Left lung (tissue), 14 donors: Measurements from ENCODE around the gene MSH5. TPM values are rescaled to one million over a fixed set of nuclear protein-coding genes. Genes with fewer than 3 reads are reported as not detected.
A peak's percentile ranks its signal among the peaks of the same experiment; 100 is the strongest.

Source experiments
- ATAC-seq: fragments of 200-7000 bp; cut with Tn5 transposase; one replicate; pipeline ENCODE4 v1.9.1; 2020; ENCODE audit warnings: moderate library complexity
- DNase-seq, 4 donors: peaks; one replicate each; pipeline ENCODE4 v3.0.0-alpha.2; 2013 to 2020
- H3K27ac ChIP-seq, 2 donors: fragments of 200-600 bp; sonication (generic) in 1 of 2; one replicate each; pipeline versions ENCODE4 v1.5.0 to v1.8.0; 2020 to 2021
- H3K27me3 ChIP-seq, 2 donors: fragments of 200-600 bp; sonication (generic) in 1 of 2; one replicate each; pipeline versions ENCODE4 v1.5.0 to v1.8.0; 2020 to 2021
- H3K36me3 ChIP-seq, 2 donors: fragments of 200-600 bp; sonication (generic) in 1 of 2; one replicate each; pipeline versions ENCODE4 v1.5.0 to v1.8.0; 2020 to 2021
- H3K4me1 ChIP-seq, 2 donors: fragments of 200-600 bp; one replicate each; pipeline ENCODE4 v1.8.0; 2021
- H3K4me3 ChIP-seq, 2 donors: fragments of 200-600 bp; sonication (generic) in 1 of 2; one replicate each; pipeline versions ENCODE4 v1.5.0 to v1.8.0; 2020 to 2021; ENCODE audit warnings: mild to moderate bottlenecking in 1 of 2
- H3K9me3 ChIP-seq, 2 donors: fragments of 200-600 bp; sonication (generic) in 1 of 2; one replicate each; pipeline versions ENCODE4 v1.5.0 to v1.8.0; 2020 to 2021
- CTCF ChIP-seq, 2 donors: fragments of 200-600 bp; sonication (generic) in 1 of 2; IDR thresholded peaks; one replicate each; pipeline versions ENCODE4 v1.5.0 to v1.8.0; 2021; ENCODE audit warnings: antibody characterized with exemption in 2 of 2
- intact Hi-C, 2 donors: fragments of 100-400 bp; cut with DNase I; formaldehyde crosslinking; loops; one replicate each; pipeline versions ENCODE4 v1.11.2 to v1.14.2; 2022
- long read RNA-seq, 12 donors: library from polyadenylated mRNA in 2 of 12; unstranded in 2 of 12; transcript quantifications; one replicate each; pipeline ENCODE4 v2.0.0 and lab custom pipeline, GENCODE V29; 2019 to 2026
- polyA plus RNA-seq, 6 donors: library from polyadenylated mRNA; unstranded; fragments of 120-200 nt; gene quantifications; one replicate each; pipeline ENCODE4 v1.2.1, GENCODE V29; 2013; ENCODE audit not compliant: insufficient read length in 6 of 6
- total RNA-seq, 2 donors: library from RNA; stranded (reverse); fragmentation: NEBNext Ultra II Directional; extraction: Animal tissue kit (Norgen Biotek cat#: 25700); gene quantifications; one replicate each; pipeline ENCODE4 v1.2.1, GENCODE V29; 2021
- donor health status: DM: no; HTN: yes; CAD: no.
- donor health status: DM: no; HTN: no; CAD: no.

The MSH5 gene
- total RNA-seq (10 to 100 TPM in 1 of 2 donors, 1 to 10 TPM in 1; 9.7 to 20.0 TPM), polyA plus RNA-seq (10 to 100 TPM; 34.4 to 49.8 (median 39.1) TPM)
- long read RNA-seq, donor 1, partial matches to known transcripts = 0 of 1 reads
- long read RNA-seq, donor 1, other reads (novel, unspliced or antisense) = 0 of 1 reads
- long read RNA-seq, donor 2, partial matches to known transcripts = 0 of 3 reads
- long read RNA-seq, donor 2, other reads (novel, unspliced or antisense) = 0 of 3 reads
- long read RNA-seq, donor 3 = 0 reads
- long read RNA-seq, donor 4, partial matches to known transcripts = 0 of 1 reads
- long read RNA-seq, donor 4, other reads (novel, unspliced or antisense) = 1 of 1 reads
- long read RNA-seq, donor 5, partial matches to known transcripts = 0 of 2 reads
- long read RNA-seq, donor 5, other reads (novel, unspliced or antisense) = 0 of 2 reads
- long read RNA-seq, donor 6, partial matches to known transcripts = 0 of 1 reads
- long read RNA-seq, donor 6, other reads (novel, unspliced or antisense) = 0 of 1 reads
- long read RNA-seq, donor 7 = 0 reads
- long read RNA-seq, donor 8, partial matches to known transcripts = 0 of 1 reads
- long read RNA-seq, donor 8, other reads (novel, unspliced or antisense) = 0 of 1 reads
- long read RNA-seq, donor 9 = 0 reads
- long read RNA-seq, donor 10, partial matches to known transcripts = 0 of 2 reads
- long read RNA-seq, donor 10, other reads (novel, unspliced or antisense) = 2 of 2 reads
- long read RNA-seq, donor 11 = 0 reads
- long read RNA-seq, donor 12, partial matches to known transcripts = 0 of 1 reads
- long read RNA-seq, donor 12, other reads (novel, unspliced or antisense) = 0 of 1 reads

GRCh38 chr6:31739639-31740396 lies at the start of gene MSH5:
MSH5 (plus strand) TSS chr6:31740005; CDS start chr6:31740467, 462 bp downstream.
- Histone ChIP-seq H3K36me3 (no peaks in the 10 kb centered on the region), H3K9me3 (no peaks in the 10 kb centered on the region), H3K27me3 (no peaks in the 10 kb centered on the region), H3K4me1 (peaks cover 28 to 39% of the 10 kb centered on the region in 2 donors), H3K27ac (peak within 1 kb of the TSS; percentile 69 to 97), H3K4me3 (peak within 1 kb of the TSS; percentile 79 to 83)
- intact Hi-C loops = no loop called here
- peak; percentile 96 to 99 (median 98) for DNase-seq
- no peak for TF ChIP-seq CTCF (IDR thresholded peaks at IDR 0.05)
- peak; percentile 87 for ATAC-seq

GRCh38 chr6:31690231-31691077 lies 49.4 kb upstream of the MSH5 start:
- Histone ChIP-seq H3K4me3 (no peak overlapping the region), H3K27ac (no peak overlapping the region), H3K36me3 (peaks cover 0 to 100% of the 10 kb centered on the region in 2 donors), H3K9me3 (no peaks in the 10 kb centered on the region), H3K27me3 (no peaks in the 10 kb centered on the region), H3K4me1 (no peaks in the 10 kb centered on the region)
- TF ChIP-seq CTCF (IDR thresholded peaks at IDR 0.05) = no peak
- DNase-seq (no peak), ATAC-seq (peak; percentile 25)
- intact Hi-C loops = no loop called here

- intact Hi-C loops = no loop called here
- Histone ChIP-seq H3K27ac (no peak overlapping the region), H3K36me3 (peaks cover 0 to 100% of the 10 kb centered on the region in 2 donors)
These were observed 48.7 kb upstream of the MSH5 start for GRCh38 chr6:31691078-31691463.

More at GRCh38 chr6:31691078-31691463, 48.7 kb upstream of the MSH5 start:
- no peak for ATAC-seq
- TF ChIP-seq CTCF (IDR thresholded peaks at IDR 0.05) = no peak
- no peaks in the 10 kb centered on the region for H3K4me1 ChIP-seq
- DNase-seq = no peak
- H3K4me3 ChIP-seq = no peak overlapping the region
- H3K27me3 ChIP-seq = no peaks in the 10 kb centered on the region
- H3K9me3 ChIP-seq = no peaks in the 10 kb centered on the region
